Measurements from ENCODE around the gene AP1B1.

The AP1B1 gene

DNA sequence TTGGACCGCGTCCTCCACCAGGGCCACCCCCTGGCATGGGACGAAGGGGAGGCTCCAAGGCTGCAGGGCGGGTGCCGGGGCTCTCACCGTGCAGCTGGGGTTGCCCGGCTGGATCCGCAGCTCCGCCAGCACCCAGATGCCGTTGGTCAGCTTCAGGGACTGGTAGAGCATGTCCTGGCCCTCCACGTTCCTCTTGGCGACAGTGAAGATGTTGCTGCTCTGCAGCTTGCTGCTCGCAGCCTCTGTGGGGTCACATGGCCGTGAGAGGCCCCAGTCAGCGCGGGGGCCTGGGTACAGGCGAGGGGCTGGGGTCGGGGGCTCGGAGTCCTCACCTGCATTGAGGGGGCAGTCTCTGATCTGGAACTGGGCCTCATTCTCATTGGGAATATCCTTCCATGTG, 58.1 kb downstream of the AP1B1 start:
- DNase-seq, result no peak

DNA sequence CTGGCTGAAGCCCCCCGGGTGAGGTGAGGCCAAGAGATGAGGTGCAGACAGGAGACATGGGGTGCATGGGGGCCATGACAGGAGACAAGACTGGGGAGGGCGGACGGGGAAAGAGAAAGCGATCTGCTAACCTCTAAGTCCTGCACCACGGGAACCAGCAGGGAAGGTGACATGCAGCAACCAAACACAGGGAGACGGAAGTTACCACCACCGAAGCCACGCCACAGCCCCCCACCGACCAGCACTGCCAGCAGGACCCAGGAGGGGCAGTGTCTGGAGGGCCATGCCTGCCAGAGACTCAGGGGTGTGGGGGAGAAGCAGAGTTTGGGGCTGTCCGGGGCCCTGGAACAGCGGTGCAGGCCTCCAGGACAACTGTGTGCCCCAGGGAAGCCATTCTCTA, 58.8 kb downstream of the AP1B1 start:
- no peak for DNase-seq

DNA sequence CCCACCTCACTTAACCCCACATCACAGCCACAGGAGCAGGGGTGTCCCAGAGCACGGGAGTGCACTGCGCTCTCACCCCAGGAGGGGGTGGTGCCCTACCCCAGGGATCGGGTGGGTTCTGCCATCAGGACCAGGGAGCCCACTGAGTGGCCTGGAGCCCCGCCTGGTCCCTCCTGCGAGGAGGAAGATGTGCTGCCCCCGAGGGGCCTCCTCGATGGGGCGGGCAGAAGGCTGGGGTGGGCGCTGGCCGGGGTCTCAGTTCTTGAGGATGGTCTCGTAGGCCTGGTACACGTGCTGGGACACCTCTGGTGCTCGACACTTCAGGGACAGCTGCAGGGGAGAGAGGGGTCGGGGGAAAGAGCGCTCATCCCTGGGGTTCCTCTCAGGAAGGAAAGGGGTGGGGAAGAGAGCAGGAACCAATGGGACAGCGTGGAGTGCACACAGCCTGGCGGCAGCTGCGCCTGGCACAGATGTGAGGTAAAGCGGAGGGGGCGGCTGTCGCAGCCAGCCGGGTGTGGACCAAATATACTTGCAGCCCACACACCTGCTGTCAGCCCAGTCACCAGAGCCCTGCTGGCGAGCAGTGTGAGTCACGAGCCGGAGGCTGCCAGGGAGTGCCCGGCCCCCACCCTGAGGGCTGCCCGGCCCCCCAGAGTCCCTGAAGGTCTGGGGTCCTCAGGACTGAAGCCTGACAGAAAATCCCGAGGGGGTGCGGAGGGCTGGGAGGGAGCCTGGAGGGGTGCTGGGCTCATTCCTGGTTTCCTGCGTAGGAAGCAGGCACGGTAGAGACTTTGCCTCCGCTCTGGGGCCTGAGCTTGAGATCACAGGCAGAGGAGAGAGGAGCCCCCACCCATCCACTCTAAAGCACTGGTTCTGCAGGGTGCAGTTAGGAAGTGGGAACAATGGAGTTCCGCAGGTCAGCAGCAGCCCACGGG, 59.5 kb downstream of the AP1B1 start:
- DNase-seq, result no peak

DNA sequence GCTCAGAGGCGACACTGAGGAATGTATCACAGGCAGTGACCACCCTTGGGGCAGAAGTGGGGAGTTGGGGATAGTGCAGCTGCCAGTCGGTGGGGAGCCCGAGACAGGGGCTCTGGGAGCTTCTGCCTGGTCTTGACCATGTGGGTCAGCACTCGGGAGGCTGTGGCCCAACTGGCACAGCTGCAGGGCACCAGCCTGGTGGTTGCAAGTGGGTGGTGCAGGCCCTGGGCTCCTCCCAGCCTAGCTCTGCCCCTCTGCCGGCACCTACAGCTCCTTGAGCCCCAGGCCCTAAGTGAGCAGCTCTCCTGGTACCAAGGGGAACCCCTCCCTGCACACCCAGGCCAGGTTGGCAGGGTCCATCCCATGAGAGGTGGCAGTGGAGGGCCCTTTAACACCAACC, 60.3 kb downstream of the AP1B1 start:
- no peak for DNase-seq

DNA sequence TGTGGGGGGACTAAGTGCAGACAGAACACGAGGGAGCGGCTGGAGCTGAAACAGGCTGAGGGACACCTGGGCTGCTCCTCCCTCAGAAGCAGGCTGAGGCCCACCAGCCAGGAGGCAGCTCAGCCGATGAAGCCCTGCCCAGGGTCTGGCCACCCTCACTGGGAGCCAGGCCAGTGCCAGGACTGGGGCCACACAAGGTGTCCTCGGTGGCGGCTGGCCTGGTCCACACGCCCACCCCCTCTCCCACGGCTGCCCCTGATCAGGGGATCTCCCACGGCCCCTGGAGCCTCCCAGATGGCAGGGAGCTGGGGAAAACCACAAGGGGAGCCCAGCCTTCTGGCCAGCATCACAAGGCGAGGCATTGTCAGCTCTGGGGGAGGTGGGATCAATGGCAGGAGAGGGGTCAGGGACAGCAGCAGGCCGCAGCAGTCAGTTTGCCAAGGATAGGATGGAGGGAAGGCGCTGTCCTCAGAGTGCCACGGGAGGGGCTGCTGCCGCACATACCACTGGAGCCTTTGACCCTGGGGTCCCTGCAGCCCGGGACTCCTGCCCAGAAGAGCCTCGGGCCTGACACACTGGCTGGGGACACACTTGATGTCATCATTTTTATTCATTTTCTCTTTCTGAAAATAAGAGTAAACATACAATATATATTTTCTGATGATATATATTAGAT, 61.1 kb downstream of the AP1B1 start:
- no peak for DNase-seq

DNA sequence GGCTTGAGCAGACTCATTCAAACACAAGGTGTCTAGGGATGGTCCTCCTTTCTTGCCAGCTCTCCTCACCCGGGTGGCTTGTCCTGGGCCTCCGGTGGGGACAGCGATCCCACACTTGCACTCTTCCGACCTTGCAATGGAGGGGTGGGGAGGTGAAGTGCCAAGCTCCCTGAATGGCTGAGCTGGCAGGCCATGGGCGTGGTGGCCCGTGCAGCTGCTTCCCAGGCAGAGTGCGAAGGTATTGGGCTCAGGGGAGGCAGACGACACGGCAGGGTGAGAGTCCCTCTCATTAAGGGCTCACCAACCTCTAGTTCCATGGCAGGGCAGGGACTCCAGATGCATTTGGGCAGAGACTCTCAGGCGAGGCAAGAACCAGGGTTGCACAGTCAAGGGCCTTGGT, 61.9 kb downstream of the AP1B1 start:
- no peak for DNase-seq

DNA sequence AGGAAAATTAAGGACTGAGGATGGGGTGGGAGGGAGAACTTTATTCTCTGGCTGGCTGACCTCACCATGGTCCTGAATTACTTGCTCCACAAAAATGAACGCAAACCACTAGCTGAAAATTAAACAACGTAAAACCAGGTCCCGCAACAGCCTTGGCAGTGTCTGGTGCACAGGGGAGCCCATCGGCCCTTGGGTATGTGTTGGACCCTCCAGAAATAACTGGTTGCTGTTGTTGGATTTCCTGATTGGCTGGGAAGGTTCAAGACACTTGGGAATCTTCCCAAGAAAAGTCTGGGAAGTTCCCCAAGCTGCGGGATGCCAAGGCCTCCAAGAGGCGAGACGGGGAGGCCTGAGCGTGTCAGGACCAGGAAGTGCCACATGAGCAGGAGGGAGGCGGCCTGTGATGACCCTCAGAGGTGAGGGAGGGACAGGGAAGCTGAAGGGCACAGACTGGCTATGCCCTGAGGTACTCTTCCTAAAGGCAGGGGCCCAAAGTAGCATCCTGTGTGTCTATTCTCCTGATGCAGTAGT, 62.5 kb downstream of the AP1B1 start:
- no peak for DNase-seq

DNA sequence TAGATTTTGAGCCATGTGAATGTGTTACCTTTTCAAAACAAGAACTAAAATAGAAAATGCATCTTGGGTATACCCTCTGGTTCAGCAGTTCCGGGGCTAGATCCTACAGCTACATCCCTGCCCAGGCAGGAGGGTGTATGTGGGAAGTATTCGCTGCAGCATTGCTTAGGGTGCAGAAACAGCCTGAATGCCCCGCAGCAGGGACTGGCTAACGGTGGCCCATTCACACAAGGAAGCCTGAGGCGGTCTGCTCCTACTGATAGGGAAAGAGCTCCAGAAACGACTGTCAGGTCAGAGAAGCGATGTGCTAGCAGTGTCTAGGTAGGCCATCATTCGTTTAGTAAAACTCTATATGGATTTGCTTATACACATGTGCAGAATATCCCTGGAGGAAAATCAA, 63.0 kb downstream of the AP1B1 start:
- DNase-seq, result no peak

DNA sequence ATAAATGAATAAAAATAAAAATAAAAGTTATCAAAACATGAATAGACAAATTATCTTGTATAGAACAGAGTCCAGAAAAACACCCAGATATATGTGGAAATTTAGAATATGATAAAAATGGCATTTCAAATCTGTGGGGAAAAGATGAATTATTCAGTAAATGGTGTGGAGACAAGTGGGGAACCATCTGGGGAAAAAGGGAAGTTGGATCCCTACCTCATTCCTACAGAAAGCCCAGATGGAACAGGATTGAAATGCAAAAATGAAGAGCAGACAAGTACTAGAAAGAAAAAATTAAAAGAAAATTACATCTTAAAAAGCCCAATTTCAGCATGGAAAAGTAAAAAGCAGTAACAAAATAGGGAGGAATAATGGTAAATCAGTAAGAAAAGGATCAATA, 64.7 kb downstream of the AP1B1 start:
- no peak for DNase-seq

DNA sequence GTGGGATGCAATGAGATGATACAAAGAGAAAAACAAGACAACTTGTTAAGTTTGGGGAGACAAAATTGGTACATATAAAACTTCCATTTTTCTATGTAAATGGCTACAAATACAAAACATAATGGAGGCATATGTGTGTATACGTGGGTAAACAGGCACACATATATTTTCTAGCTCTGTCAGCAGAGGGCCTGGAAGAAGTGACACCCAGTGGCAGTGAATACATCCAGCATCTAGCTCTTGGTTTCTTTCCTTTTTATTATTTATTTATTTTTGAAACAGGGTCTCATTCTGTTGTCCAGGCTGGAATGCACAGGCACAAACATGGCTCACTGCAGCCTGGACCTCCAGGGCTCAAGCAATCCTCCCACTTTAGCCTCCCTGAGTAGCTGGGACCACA, 67.8 kb downstream of the AP1B1 start:
- DNase-seq, result no peak

DNA sequence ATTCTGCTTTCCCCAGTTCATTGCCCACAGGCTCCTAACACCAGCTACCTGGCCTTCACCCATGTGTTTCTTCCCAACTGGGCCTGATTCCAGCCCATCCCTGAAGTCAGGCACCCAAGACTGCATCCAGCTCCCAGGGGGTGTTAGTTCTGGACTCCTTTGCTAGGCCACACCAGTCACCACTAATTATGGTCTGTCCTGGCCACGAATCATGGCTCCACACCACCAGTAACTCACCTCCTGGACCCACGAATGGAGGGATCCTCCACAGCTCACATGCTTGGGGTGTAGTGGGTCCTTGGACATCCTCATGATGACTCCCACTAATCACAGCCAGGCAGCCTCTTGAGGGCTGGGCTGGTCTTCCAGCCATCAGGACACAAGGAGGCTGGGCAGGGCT, 69.3 kb downstream of the AP1B1 start:
- DNase-seq, result no peak

DNA sequence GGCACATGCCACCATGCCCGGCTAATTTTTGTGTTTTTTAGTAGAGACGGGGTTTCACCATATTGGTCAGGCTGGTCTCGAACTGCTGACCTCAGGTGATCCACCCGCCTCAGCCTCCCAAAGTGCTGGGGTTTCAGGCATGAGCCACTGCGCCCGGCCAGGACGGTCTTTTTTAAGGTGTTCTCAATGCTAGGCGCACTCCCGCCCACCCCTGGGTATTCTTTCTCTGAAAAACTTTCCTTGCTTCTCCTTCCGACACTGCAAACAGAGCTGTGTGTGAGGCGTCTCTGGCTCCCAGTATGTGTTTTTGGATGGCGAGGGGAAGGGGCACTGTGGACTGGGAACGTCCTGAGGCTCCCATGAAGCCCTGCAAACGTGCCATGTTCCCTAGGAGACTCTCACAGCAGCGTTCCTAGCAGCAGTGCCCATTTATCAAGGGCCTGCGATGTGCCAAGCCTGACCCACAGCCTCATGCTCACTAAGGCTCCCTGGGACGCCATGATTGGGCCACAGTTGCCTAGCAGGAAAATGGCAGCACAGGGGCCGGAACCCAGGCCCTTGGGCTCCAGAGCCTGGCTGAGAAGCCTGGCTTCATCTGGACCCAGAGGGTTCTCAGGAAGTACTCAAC, 70.4 kb downstream of the AP1B1 start:
- no peak for DNase-seq

DNA sequence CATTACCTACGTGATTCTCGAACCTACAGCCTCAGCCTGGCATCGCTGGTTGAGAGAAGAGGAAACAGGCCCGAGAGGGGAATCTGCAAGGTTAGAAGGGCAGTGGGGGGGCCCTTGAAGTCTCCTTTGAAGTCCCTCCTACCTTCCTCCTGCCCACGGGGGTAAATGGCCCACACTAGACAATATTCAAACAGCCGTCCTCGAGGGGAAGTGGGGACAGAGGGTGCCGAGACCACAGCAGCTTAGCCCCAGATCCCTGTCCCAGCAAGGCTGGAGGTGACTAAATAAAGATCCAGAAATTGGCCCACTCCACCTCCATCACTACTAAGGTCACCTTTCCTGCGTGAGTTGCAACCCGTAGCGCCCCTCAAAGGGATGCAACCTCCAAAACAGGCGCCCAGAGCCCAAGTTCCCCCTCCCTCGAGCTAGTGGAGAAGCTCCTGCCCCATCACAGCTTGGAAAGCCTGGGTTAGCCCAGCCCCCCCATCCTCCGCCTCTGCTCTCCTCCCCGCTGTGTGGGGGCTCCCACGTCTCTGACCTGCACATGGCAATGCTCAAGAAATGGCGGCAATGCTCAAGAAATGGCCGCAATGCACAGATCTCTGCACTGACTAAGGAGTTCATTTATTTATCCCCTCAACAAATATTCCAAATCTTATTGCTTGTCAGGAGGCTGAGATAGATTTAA, 72.1 kb downstream of the AP1B1 start:
- DNase-seq, result no peak

DNA sequence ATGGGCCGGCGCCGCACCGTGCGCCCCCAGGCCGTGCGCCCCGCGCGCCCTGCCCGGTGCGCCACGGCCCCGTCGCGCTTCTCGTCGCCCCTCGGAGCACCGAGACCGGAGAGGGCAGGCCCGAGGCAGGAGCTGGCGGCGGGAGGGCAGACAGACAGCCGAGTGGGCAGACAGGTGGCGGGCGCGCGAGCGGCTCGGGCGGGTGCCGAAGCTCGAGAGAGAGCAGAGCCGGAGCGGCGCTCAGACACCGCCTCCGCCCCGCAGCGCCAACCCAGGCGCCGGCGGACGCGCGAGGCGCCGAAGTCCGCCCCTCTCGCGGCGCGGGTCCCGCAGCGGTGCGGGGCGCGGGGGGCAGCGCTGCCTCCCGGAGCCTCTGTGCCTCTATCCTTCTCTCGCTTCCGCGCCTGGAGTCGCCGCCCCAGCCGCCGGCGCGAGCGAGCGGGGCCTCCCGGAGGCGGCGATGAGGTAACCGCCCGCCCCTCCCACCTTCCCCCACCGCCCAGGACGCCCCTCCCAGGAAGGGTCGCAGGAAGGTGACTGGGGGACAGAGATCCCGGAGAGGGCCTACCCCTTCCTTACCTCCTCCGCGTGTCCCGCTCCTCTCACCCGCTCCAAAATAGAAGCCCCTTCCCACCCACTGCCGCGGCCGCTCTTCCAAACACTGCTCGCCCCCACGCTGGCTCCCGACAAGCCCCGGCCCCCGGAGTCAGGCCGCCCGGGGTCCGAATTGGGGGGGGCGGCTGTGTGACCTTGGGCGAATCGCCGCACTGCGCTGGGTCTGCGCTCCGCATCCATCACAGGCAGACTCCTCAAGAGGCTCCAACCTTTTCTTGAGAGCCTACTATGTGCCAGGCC, 72.9 kb downstream of the AP1B1 start, which contains the start of gene RASL10A:
Gene RASL10A (minus strand): TSS at position 412 of the 855 bp plus-strand sequence. CDS start 451 bp downstream, outside the sequence.
- DNase-seq, result no peak

DNA sequence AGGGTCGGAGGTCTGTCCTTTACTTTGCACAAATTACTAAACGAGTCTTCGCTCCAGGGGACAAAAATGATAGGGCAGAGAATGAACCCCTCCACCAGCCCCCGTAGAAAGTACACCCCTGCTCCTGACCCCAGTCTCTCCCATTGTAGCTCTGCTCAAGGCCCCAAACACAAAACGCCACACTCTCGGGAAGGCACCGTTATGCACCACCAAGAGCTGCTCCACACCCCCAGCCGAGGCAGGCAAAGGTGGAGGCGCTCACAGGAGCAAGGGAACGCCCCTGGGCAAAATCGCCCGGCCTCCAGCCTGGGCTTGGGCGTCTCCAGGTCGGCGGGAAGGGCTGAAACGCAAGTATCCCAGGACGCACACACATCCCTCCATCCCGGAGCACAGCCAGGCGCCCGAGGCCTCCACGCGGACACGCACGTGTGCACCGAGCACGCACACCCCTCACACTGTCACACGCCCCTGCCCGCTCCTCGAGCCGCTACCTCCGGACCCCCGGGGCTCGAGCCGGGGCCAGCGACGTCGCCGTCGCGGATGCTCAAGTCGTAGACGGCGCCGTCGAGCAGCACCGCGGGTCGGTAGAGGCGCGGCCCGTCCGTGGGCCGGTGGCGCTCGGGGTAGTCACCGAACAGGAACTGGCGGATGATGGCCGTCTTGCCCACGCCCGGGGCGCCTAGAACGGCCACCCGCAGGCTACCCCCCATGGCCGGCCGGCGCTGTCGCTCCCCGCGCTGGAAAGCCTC, 73.7 kb downstream of the AP1B1 start:
- no peak for DNase-seq

DNA sequence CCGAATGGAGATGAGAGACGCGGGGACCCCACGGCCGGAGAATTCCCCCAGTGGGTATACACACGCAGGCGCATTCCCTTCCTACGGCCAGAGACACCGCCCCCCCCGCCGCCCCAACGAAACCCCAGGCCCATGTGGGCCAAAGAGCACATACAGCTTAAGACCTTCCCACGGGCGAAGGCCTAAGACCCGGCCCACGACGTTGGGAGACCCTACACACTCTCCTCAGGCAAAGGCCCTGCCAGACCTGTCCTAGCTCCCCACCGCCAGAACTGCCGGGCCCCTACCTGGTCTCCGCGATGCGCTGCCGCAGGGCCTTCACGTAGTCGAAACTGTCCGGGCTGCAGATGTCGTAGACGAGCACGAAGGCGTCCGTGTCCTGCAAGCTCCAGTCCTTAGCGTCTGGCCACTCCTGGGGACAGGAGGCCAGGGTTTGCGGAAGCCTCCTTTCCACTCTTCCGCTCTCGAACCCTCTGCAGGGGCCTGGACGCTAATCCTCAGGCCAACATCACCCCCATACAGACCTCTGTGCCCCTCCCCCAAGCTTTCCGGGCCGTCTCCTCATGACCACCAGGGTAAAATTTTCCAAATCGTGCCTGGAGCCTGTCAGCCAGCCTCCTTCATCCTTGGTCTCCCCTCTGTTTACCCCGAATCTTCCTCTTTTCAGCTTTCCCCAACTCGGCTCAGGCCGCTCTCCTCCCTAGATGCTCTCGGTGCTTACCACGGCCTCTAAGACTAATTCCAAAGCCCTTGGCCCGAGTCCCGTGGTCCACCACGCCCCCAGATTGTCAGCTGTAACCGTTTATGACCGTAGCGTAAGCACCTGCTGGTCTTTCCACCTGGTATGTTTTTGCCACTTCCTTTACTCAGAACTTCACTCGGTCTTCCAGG, 74.5 kb downstream of the AP1B1 start:
- no peak for DNase-seq

DNA sequence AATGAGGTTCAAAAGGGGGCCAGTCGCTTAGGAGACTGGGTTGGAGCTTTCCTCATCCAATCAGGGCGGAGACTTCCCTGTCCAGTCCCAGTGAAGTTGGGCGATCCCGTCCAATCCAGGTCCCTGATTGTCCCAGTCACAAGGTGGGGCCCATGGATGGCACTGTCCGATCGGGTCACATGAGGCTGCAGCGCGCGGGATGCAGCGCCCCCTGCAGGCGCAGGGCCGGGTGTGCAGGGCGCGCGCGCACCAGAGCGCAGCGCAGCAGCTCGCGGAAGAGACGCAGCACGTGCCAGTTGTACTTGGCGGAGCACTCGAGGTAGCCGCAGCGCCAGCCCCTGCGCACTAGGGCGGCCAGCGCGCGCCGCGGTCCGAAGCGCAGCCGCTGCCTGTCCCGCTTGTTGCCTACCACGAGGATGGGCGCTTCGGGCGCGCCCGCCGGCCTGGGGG, 75.2 kb downstream of the AP1B1 start:
- no peak for DNase-seq

DNA sequence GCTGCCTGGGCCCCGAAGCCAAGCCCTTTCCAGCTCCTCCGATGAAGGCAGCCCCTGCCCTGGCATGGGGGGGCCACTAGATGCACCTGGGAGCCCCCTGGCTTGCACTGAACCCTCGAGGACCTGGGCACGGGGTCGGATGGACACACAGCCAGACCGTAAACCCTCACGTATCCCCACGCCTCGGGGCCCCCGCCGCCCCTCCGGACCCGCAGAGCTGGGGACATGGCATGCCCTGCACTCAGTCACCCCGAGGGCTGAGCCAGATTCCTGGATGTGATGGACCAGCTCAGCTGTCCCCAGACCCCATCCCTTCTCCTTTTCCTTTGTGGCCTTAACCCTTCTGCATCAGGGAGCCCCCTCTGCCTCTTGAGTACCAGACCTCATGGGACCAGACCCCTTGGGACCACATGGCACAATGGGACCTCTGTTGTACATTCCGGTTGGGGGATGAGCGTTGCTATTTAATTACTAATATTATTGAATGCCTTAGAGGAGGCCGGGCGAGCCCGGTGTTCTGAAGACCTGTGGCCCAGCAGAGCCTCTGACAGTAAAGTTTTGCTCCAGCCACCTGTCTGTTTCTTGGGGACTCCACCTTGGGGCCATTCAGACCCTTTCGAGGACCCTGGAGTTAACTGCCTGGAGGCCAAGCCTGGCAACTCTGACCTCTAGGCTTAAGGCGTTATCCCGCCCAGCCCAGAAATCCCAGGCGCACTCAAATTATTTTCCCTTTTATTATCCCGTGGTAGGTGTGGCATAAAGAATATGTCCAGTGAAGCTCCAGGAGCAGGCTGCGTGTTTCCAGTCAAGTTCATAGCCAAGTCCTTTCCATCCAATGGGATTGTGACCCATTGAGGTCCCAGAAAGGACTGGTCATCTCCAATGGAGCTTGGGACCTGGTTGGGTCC, 75.9 kb downstream of the AP1B1 start:
- no peak for DNase-seq

All from activated CD4-positive, alpha-beta T cell treated with anti-CD3 and anti-CD28 coated beads for 1 hour (primary cell).